GM12873 (cell line): ENCODE results near the gene LOXL4.

Experiments
- TF ChIP-seq, protein P1 (sequence below): IDR thresholded peaks from 2 replicates; pipeline ENCODE4 v1.5.1; 2012; ENCODE audit warnings: low read depth, mild to moderate bottlenecking, moderate library complexity, low read length, control low read depth; ENCODE audit not compliant: insufficient read depth; ENCODE audit errors: missing control alignments

LOXL4 gene

DNA sequence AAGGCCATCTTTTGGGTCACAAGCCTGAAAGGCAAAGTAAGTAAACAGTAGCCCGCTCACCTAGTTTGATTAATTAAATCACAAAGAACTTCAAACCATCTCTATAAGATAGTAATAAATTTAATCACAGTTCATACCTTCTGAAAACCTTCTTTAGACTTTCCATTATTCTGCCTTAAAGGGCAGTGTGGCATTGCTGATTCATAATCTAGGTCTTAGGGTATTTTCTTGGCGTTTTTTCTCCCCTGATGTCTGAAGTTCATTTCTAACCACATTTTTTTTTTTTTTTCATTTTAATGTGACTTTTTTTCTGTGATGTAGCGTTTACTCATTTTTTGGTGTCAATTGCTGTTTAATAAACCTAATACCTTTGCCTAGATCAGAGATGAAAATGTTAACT lies 27.5 kb downstream of the LOXL4 start:
- TF ChIP-seq, protein P1, sequence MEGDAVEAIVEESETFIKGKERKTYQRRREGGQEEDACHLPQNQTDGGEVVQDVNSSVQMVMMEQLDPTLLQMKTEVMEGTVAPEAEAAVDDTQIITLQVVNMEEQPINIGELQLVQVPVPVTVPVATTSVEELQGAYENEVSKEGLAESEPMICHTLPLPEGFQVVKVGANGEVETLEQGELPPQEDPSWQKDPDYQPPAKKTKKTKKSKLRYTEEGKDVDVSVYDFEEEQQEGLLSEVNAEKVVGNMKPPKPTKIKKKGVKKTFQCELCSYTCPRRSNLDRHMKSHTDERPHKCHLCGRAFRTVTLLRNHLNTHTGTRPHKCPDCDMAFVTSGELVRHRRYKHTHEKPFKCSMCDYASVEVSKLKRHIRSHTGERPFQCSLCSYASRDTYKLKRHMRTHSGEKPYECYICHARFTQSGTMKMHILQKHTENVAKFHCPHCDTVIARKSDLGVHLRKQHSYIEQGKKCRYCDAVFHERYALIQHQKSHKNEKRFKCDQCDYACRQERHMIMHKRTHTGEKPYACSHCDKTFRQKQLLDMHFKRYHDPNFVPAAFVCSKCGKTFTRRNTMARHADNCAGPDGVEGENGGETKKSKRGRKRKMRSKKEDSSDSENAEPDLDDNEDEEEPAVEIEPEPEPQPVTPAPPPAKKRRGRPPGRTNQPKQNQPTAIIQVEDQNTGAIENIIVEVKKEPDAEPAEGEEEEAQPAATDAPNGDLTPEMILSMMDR: no peak

- TF ChIP-seq, protein P1: no peak
These were observed 29.6 kb downstream of the LOXL4 start for GRCh38 chr10:98238391-98238790.

DNA sequence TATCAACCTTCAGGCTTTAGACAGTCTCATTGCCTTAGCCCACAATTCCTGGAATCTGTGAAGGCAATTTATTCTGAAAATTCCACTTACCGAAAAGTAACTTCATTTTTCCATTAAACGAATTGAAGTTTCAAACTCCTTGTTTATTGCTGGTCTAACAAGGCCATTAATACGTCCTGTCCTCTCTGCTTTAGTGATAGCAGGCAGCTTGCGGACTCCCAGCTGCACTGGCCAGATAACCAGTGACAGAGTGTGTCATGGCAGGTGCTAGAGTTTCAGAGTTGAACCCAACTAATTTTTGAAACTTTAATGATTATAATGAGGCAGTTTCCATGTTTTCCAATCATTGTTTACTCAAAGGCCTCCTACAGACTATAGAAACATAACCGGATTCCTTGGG lies 31.1 kb downstream of the LOXL4 start:
- TF ChIP-seq, protein P1: no peak

GRCh38 chr10:98235846-98236245 lies 32.1 kb downstream of the LOXL4 start:
- TF ChIP-seq, protein P1: no peak

DNA sequence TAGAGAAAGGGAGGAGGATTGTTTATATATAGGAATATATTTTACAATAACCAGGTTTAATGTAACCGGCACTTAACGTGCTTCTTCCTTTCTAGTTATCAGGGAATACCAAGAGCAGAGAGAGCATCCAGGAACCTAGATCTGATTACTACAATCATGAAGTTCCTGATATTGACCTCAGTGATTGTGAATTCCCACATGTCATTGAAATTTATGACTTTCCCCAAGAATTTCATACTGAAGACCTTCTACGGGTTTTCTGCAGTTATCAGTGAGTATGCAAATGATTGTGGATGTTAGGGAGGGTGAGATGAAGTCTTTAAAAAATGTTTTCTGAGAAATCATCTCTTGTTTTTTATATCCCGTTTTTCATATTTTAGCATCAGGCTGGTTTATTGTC lies 36.6 kb downstream of the LOXL4 start:
- TF ChIP-seq, protein P1: no peak

DNA sequence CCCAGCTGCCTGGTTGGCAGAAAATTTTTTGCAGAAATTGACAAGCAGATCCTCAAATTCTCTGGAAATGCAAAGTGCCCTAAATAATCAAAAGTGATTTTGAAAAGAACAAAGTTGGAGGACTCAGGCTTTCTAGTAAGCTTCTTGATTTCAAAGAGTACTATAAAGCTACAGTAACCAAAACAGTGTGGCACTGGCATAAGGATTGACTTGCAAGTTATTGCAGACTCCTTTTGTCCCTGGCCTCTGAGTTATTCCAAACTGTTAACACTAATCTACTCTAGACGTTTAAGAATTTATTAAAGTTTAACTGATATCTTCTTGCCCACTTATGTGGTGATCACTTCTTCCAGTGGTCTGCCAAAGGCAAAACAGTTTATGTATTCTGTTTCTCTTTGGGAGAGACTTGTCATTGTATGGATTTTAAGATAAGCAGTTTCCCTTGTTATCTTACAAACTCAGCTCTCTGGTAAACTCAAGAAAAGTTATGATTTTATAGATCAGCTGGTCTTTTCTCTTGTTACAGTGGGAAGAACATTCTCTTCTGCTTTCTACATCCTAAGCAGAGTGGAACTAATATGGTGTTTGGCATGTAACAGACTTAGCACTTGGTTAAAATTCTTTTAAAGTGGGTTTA lies 41.4 kb downstream of the LOXL4 start:
- TF ChIP-seq, protein P1: no peak

DNA sequence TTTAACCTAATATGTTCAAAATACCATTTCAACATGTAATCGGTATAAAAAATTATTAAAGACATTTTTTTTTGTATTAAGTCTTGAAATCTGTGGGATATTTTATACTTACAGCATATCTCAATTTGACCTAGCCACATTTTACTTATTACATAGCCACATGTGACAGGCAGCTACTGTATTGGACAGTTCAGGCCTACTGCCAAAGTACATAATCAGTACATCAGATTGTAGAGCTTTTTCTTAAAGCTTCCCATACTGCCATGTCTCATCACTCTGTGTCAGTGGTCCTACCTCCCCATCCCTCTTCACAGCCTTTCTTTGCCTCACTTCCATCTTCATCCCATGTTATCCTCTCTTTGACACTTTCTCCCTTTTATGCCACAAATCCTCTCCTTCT lies 43.0 kb downstream of the LOXL4 start:
- TF ChIP-seq, protein P1: no peak
